Erythroblast (primary cell): ENCODE results near the gene TMEM214.

Experiments used
- DNase-seq, 2 experiments: peaks; one replicate each; lab custom pipeline; 2025; lab: John Stamatoyannopoulos, UW
- GATA1 ChIP-seq: IDR thresholded peaks from 2 replicates; pipeline ENCODE4 v1.6.1; 2011; ENCODE audit warnings: low read depth, mild to moderate bottlenecking, control low read depth, low read length, moderate library complexity
- POLR2A ChIP-seq: IDR thresholded peaks from 2 replicates; pipeline ENCODE4 v1.6.1; 2011; ENCODE audit warnings: mild to moderate bottlenecking, low read length

Gene TMEM214

GRCh38 chr2:27082773-27083409, 50.1 kb downstream of the TMEM214 start:
- DNase-seq: no peak
- TF ChIP-seq POLR2A (no peak), GATA1 (no peak)

GRCh38 chr2:27083410-27084296, 50.9 kb downstream of the TMEM214 start:
- no peak for DNase-seq

GRCh38 chr2:27084297-27085061, 51.7 kb downstream of the TMEM214 start:
- no peak for DNase-seq
- TF ChIP-seq POLR2A (no peak), GATA1 (no peak)

More at GRCh38 chr2:27083410-27084296, 50.9 kb downstream of the TMEM214 start:
- no peak for TF ChIP-seq GATA1

- TF ChIP-seq GATA1 (no peak), POLR2A (no peak)
- DNase-seq: no peak
These were observed 52.4 kb downstream of the TMEM214 start for GRCh38 chr2:27085062-27085672.

- TF ChIP-seq POLR2A (peak; percentile 50), GATA1 (no peak)
- DNase-seq: peak; percentile 76 to 78
These were observed 52.9 kb downstream of the TMEM214 start for GRCh38 chr2:27085673-27086089.

- TF ChIP-seq GATA1 (no peak), POLR2A (peak; percentile 57)
These were observed 53.4 kb downstream of the TMEM214 start for GRCh38 chr2:27086090-27086723.

GRCh38 chr2:27086724-27087593, 54.2 kb downstream of the TMEM214 start, which contains the start of gene KHK:
KHK (plus strand) TSS chr2:27086772; CDS start chr2:27087260, 488 bp downstream.
- DNase-seq: peak in 1 of 2 experiments; percentile 41
- TF ChIP-seq POLR2A: no peak
- TF ChIP-seq GATA1: no peak

More at GRCh38 chr2:27086090-27086723, 53.4 kb downstream of the TMEM214 start:
- DNase-seq: peak; percentile 95 to 97

- TF ChIP-seq POLR2A: no peak
- no peak for TF ChIP-seq GATA1
- DNase-seq: no peak
These were observed 55.2 kb downstream of the TMEM214 start for GRCh38 chr2:27087823-27088410.

- no peak for TF ChIP-seq POLR2A
- TF ChIP-seq GATA1: no peak
- peak; percentile 45 to 61 for DNase-seq
These were observed 55.9 kb downstream of the TMEM214 start for GRCh38 chr2:27088634-27089033.

- TF ChIP-seq GATA1 (no peak), POLR2A (no peak)
- DNase-seq: no peak
These were observed 56.6 kb downstream of the TMEM214 start for GRCh38 chr2:27089111-27089954.
